NCI-H345 treated with DMSO at 0.1 percent for 48 hours (cell line): ENCODE results near the gene LRRC3C.
"Not testable (repeated sequence)": the region's sequence is repeated elsewhere in the genome, so short reads cannot be mapped to it uniquely, and the experiment has no call there.

Source experiments
- DNase-seq: peaks from one replicate; lab custom pipeline; 2025; ENCODE audit not compliant: unreplicated experiment; lab: John Stamatoyannopoulos, UW

The LRRC3C gene, protein sequence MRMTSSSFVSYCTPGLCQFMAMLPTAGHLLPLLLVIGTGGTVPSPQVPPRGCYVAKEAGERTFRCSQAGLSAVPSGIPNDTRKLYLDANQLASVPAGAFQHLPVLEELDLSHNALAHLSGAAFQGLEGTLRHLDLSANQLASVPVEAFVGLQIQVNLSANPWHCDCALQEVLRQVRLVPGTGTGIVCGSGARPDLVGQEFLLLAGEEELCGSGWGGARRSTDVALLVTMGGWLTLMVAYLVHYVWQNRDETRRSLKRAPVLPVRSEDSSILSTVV

DNA sequence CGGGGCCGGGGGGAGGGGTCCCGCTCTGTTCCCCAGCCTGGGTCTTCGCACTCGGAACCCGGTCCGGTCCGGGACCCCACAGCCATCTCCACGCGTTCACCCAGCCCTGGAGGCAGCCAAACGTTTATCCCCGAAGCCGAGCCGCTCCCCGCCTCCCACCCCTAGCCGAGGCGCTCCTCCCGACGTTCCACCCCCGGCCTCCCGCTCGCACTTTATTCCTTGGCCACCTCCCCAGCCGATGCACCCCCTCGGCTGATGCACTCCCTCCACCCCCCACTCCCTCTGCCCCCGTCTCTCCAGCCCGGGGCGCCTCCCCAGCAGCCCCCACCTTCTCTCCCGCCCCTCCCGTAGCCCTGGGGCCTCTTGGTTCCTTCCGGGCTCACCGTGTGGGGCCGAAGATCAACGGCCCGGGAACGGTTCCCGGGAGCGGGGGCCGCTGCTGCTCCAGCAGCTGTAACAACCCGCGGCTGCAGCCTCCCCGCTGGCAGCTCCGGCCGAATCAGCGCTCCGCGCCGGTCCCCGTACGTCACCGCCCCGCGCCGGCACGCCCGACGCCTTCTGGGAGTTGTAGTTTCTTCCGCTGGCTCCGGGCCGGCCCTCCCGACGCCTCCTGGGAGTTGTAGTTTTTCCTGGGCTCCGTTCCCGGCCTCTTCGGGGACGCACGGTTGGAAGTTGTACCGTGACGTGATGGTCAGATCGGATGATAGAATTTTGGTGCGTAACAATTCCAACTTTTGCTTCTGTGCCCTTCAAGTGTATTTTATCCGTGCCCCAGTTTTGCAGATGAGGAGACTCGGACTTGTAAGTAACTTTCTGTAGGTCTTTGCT, at the start of gene LRRC3C, which contains the start of gene ORMDL3:
Gene LRRC3C, plus strand, starts transcription at position 632 of the 828 bp plus-strand sequence. CDS start 13,792 bp downstream, outside the sequence.
Gene ORMDL3, minus strand, starts transcription at position 501 of the 828 bp plus-strand sequence. CDS start 3,398 bp downstream, outside the sequence.
- DNase-seq, result peak; percentile 79

DNA sequence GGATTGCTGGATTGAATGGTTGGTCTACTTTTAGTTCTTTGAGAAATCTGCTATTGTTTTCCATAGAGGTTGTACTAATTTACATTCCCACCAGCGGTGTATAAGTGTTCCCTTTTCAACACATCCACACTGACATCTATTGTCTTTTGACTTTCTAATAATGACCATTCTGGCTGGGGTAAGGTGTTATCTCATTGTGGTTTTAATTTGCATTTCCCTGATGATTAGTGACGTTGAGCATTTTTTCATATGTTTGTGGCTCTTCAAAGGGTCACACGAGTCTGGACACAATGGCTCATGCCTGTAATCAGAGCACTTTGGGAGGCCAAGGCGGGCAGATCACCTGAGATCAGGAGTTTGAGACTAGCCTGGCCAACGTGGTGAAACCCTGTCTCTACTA, 41.4 kb upstream of the LRRC3C start:
- DNase-seq, result not testable (repeated sequence)

DNA sequence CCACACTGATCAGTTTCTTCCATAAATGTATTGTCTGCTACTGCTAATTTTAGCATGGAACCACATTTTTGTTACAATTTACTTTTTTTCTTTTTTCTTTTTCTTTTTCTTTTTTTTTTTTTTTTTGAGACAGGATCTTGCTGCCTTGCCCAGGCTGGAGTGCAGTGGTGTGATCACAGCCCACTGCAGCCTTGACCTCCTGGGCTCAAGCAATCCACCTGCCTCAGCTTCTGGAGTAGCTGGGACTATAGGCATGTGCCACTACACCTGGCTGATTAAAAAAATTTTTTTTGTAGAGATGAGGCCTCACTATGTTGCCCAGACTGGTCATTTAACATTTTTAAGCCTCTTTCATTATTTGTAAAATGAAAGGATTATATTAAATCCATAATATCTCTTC, 40.5 kb upstream of the LRRC3C start:
- DNase-seq, result no peak

DNA sequence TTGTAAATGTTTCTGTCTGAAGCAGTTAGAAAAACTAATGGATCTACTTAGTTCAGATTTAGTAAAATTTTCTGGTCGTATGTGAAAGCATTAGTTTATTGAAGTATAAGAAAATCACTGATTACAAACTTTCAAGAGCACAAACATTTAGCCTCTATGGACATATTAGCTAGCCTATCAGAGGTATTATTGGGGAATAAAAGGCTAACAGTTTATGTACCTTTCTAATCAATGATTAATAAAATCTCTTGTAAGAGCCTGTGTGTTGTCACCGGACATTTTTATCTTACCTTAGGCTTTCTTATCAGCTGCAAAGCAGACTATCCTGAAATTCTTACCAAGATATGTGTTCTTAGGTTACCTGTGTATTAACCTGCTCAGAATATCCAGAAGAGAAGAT, 38.3 kb upstream of the LRRC3C start:
- no peak for DNase-seq

DNA sequence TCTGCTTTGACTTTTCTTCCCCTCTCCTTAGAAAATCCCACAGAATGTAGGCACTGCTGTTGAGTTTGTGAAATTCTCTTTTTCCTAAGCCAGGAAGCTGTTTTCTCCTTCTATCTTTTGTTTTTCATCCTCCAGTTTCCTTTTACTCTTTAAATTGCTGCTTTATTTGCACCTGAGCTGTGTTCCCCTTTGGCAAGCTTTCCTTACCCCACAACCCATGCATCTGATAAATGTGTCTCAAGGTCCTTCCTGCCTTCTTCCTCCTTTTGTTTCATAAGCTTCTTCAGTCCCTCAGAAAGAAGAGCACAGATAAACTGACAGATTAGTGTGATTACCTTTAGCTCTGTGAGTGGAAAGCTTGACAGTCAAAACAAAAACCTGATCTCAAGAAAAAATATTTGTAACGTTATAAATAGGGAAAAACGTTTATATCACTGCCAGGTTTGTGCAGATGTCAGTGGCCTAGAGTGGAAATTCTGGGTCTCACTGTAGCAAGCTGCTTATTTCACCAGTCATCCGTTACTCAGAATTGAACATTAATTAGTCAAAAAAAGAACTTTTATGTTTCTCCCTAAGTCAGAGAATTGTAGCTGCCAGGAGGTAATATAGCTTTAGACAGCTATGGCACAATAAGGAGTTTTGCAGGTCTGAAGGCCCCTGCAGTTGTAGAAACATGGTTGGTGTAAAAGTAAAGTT, 32.7 kb upstream of the LRRC3C start:
- DNase-seq, result no peak

DNA sequence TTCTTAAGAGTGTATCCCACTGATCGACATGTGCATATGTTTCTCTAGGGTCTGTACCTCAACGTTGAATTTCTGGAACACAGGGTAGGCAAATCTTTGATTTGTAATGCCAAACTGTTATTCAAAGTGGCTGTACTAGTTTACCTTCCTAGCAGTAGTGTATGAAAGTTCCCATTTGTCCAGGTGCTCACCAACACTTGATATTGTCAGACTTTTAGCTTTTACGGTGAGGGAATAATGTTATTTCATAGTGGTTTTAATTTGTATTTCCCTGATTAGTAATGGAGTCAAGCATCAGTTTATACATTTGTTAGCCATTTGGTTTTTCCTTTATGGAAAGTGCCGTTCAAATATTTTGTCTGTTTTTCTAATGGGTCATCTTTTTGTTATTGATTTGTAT, 29.4 kb upstream of the LRRC3C start:
- DNase-seq, result no peak

DNA sequence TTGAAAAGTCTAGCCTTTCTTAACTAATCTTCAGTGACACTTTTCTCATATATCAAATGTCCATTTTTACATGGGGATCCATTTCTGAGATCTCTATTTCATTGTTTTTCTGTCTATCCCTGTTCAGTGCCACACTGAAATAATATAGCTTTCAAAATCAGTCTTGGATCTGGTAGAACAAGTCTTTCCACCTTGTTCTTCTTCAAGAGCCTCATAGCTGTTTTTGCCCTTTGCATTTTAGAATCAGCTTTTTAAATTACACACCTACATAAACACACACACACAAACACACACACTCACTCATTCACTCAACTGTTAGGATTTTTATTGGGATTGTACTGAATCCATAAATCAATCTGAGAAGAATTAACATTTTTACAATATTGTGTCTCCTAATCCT, 28.3 kb upstream of the LRRC3C start:
- DNase-seq, result no peak

DNA sequence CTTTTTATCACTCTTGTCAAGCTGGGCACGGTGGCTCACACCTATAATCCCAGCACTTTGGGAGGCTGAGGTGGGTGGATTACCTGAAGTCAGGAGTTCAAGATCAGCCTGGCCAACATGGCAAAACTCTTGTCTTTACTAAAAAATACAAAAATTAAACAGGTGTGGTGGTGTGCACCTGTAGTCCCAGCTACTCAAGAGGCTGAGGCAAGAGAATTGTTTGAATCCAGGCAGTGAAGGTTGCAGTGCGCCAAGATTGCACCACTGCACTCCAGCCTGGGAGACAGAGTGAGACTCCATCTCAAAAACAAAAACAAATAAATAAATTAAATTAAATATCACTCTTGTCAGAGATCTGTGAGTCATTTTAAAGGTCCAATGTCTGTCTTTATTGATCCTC, 25.5 kb upstream of the LRRC3C start:
- not testable (repeated sequence) for DNase-seq

DNA sequence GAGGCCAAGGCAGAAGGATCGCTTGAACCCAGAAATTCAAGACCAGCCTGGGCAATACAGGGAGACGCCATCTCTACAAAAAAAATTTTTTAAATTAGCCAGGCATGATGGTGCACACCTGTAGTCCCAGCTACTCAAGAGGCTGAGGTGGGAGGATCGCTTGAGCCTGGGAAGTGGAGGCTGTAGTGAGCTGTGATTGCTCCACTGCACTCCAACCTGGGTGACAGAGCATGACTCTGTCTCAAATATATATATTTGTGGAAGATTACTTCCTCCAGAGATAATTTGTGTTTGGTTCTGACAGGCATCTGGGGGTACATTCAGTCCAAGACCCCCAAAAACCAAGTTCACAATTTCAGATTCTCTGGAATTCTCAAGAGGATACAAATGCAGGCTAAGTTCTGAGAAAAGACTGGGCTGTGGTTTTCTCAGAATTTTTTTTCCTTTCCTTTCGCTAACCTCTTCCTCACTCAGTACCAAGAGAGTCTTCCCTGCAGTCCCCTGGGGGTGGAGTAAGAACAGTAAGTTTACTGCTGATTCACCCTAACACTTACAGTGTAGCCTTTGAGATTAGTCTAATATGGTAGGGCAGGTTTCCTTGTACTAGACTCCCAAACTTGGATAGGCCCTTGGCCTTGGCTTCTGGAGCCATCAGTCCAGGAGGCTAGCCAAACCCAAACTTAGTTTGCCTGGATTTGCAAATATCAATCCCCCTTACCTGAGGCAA, 24.2 kb upstream of the LRRC3C start:
- no peak for DNase-seq

DNA sequence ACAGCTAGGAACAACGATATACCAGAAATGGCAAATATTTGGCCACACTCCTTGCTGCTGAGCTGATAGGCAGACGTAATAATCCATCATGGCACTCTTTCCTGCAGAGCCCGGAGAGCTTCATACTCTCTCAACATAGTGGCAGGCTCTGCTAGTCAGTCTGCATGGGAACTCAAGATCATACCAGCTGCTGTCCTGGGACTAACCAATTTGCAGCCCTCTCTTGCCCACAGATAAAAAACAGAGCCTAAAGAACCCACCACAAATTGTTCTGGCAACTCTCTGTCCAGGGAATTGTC, 22.6 kb upstream of the LRRC3C start:
- DNase-seq, result no peak

DNA sequence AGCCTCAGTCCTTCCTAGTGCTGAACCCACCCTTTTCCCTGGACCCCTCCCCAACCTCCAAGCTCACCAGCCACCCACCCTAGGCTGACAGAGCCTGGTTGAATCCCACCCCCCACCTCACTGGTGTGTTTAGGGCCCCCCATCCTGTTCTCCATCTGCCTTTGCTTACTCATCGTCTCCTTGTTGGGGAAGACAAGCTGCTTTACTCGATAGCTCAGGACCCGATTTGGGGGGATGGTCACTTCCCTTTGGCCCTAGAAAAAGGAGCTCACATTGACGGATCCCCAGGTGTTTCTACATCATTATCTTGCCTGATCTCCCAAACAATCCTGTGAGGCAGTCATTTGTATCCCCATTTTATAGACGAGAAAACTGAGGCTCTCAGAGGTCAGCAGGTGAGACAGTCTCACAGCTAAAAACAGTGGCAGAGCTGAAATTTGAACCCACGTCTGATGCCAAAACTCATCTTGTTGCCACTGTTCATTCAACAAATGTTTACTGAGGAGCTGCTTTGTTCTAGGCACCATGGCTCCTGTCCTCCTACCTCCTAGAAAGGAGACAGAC, 18.7 kb upstream of the LRRC3C start:
- no peak for DNase-seq

DNA sequence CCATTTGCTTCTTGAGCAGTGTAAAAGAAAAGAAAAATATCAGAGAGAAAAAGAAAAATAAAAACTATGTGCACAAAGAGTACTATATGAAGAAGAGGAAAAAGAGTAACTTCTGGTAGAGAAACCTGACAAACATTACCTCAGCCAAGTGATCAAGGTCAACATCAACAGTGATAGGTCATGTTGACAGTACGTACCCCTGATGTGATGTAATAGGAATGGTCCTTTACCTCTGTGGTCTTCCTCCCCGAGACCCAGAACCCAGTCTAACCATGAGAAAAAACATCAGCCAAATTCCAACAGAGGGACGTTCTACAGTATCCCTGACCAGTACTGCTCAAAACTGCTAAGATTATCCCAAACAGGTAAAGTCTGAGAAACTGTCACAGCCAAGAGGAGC, 13.5 kb upstream of the LRRC3C start:
- DNase-seq, result no peak

DNA sequence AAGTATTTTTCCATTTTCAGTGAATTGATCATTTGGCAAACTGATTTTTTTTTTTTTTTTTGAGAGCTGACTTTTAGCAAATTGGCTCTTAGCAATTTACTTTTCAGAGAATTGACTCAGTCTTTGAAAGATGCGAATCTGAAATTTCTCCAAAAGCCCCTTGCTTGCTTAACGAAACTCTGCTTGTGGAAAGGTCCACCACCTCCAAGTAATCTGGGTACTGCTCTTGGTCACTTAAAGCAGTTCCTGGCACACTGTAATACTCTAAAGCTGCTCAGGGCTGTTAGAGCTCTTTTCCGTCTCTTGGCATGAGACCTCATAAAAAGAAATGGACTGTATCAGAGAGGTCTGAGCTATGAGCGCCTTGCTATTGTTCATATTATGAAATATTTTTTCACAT, 12.0 kb upstream of the LRRC3C start:
- DNase-seq, result no peak

DNA sequence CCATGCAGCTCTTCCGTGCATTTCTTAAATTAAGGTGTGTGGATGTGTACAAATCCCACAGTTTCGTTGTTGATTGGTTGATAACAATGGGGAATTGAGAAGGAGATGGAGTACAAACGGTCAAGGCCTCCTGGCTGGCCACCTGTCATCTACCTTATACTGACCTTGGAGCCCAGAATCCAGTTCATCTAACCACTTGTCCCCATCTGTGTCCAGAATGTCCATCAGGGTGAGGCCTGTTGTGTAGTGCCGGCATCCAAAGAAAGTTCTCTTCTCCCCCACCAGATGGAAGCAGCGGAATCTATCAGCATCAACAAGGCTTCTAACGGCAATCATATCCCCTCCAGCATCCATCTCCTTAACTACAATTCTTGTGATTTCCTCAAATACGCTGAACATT, 10.6 kb upstream of the LRRC3C start:
- no peak for DNase-seq

DNA sequence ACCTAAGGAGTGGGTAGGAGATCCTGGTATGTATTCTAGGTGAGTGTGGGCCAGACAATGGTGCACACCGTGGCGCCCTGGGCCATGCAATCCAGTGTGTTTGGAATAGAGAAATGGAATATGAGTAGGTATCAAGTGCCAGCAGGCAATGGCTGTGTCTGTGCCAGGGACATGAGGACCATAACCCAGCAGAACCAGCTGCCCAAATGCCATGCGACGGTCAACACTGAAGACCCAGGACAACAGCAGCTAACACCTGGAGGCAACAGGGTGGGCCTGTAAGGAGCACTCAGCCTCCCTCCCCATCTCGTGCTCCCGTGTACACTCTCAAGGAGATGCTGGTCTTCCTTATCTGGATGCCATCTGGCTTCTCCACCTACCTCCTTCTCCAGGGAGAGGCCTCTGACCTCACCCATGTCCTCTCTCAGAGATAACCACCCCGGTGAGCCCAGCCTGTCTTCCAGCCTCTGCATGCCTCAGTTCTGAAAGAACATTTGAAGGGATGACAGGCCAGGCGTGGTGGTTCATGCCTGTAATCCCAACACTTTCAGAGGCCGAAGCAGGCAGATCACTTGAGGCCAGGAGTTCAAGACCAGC, 8.3 kb upstream of the LRRC3C start:
- no peak for DNase-seq

DNA sequence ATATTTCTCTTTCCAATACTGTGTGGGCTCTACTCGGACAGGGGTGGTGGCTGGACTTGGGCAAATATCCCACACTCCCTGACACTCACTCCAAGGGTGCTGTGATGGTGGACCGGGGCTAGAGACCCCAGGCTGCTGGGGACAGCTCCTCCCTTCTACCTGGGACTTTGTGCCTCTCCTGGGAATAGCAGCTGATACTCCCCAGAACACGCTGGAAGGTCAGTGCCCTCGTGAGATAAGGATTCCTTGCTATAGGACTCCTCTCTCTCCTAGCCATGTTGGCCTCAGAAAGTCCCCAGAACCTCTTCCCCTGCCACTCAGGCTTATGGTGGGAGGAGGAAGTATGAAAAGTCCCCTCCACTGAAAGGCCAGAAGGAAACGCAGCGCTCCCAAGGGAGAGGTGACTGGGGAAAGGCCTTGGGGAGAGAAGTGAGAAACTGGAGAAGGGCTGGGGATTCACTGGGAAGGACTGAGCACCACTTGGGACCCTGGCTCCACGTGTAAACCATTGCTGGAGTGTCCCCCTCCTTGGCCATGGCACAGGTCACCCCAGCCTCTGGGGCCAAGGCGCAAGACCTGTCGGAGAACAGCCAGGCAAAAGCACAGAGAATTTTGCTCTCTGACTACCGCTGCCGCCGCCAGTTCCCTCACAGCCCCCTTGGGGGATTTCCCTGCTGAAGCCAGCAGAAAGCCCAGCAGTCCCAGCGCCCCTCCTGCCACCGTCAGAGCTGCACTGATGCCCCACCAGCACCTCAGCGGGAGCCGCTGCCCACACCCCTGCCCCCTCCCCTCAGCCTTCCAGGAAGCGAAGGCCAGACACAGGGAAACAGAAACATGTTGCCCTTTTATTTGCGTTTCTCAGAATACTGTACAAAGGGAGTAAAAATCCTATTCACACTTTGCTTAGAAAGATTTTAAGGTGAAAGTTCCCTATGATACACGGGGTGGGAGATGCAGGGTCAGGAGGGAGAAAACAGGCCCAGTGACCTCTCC, 7.0 kb upstream of the LRRC3C start:
- no peak for DNase-seq

DNA sequence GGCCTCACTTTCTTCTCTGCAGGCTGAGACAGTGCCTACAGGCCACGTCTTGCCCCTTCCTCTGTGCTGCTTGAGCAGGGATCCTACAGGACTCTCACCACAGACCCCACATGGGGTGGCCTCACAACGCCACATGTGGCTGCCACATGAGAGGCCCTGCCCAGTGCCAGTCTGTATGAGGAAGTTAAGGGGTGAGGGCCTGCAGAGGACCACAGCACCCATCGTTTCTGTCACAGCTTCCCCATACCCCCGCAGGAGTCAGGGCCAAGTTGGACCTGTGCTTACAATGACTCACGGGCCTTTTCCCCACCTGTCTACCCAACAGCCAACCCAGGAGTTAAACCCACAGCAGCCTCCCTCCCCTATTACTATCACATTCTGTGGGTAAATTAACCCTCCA, 6.2 kb upstream of the LRRC3C start:
- no peak for DNase-seq

DNA sequence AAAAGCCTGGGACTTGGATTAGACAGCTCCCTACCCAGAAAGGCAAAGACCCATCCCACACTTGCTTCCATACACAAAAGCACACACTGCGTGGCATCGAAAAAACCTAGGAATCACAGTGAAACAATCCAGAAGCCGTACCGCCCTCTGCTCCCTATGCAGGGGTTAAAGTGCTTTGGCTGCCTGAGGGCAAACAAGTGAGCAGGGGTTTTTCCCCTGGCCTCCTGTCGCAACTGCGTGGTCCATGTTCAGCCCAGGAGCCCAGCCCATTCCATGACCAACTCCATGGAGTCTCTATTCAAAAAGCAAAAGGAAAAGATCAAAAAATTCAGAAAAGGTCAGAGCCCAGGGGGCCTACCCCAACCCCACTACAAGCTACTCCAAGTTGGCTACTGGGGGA, 5.5 kb upstream of the LRRC3C start:
- no peak for DNase-seq

DNA sequence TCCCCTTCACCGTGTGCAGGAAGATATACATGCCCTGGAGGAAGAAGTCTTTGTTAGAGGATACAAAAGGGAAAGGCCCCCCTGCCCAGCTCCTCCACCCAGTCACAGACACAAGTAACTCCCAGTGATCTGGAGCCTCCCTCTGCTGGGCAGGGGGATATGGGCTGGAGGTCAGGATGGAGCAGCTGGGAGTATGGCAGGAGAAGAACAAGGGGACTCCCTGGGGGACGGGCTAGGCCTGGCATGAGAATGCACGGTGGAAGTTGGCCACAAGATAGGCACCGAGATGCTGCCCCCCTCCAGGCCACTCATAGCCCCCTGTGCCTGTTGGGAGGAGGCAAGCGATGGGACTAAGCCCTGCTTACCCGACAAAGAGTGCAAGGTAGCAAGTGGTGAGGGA, 4.3 kb upstream of the LRRC3C start:
- DNase-seq, result no peak
